BE2C (cell line): ENCODE results near the gene RFX7.

Experiments
- DNase-seq: peaks from one replicate; pipeline ENCODE4 v3.0.0-alpha.2; 2020
- H3K27me3 ChIP-seq: fragments of 250-450 bp; sonication (Bioruptor Pico); 2 replicates; pipeline ENCODE4 v1.5.1; 2020; ENCODE audit warnings: mild to moderate bottlenecking
- H3K36me3 ChIP-seq: fragments of 250-450 bp; sonication (Bioruptor Pico); 2 replicates; pipeline ENCODE4 v1.5.1; 2020; ENCODE audit warnings: mild to moderate bottlenecking
- H3K4me1 ChIP-seq: fragments of 250-450 bp; sonication (Bioruptor Pico); 2 replicates; pipeline ENCODE4 v1.5.1; 2020
- H3K4me3 ChIP-seq: 2 replicates; pipeline ENCODE4 v1.5.1; 2011; ENCODE audit warnings: low read depth, low read length
- H3K9me3 ChIP-seq: fragments of 250-450 bp; sonication (Bioruptor Pico); 2 replicates; pipeline ENCODE4 v1.5.1; 2020
- TF ChIP-seq, protein P1 (sequence below): IDR thresholded peaks from 2 replicates; pipeline ENCODE4 v1.5.1; 2012; ENCODE audit warnings: mild to moderate bottlenecking, low read depth, low read length

RFX7 gene

DNA sequence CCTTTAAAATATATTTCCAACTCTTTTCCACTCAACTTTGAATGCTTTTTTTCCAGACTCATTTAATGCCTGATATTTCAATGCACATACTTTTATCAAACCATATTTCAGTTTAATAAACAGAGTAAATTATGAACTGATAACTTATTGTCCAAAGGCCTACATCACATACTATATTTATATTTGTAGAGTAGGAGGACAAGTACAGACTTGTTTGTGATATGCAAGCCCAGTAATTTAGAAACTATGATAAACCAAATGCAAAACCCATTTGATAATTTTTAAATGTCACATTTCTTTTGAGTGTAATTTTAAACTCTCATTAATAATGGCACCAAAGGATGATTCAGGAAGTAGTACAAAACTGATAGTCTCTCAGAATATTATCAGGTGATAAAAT, 3.3 kb downstream of the RFX7 start:
- peaks cover 7% of the 10 kb centered on the region; the same call in 1 of the 2 replicates for H3K4me1 ChIP-seq
- H3K36me3 ChIP-seq, result peaks cover 9% of the 10 kb centered on the region
- TF ChIP-seq, protein P1, sequence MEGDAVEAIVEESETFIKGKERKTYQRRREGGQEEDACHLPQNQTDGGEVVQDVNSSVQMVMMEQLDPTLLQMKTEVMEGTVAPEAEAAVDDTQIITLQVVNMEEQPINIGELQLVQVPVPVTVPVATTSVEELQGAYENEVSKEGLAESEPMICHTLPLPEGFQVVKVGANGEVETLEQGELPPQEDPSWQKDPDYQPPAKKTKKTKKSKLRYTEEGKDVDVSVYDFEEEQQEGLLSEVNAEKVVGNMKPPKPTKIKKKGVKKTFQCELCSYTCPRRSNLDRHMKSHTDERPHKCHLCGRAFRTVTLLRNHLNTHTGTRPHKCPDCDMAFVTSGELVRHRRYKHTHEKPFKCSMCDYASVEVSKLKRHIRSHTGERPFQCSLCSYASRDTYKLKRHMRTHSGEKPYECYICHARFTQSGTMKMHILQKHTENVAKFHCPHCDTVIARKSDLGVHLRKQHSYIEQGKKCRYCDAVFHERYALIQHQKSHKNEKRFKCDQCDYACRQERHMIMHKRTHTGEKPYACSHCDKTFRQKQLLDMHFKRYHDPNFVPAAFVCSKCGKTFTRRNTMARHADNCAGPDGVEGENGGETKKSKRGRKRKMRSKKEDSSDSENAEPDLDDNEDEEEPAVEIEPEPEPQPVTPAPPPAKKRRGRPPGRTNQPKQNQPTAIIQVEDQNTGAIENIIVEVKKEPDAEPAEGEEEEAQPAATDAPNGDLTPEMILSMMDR, result no peak
- DNase-seq, result no peak
- H3K4me3 ChIP-seq, result no peak overlapping the region
- no peaks in the 10 kb centered on the region for H3K27me3 ChIP-seq
- H3K9me3 ChIP-seq, result no peaks in the 10 kb centered on the region

DNA sequence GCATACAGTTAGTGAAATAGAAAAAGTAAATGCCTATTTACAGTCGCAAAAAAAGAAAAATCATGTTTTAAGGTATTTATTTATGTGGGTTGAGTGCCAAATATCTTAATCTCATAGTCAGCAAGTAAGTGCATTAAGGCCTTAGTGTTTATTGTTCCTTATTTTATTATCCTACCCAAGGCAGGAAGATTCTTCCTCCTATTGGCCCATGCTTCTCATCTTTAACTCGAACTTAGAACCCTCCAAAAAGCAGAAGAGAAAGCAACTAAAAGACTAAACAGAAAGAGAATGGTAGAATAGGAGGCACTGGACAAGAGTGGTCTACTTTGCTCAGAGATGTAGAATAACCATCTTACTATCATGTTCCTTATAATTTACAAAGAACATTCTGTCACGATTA, 7.5 kb downstream of the RFX7 start:
- Histone ChIP-seq H3K4me1 (no peaks in the 10 kb centered on the region; the same call in 1 of the 2 replicates), H3K9me3 (no peaks in the 10 kb centered on the region; the same call in 1 of the 2 replicates), H3K36me3 (peaks cover 23% of the 10 kb centered on the region), H3K27me3 (no peaks in the 10 kb centered on the region), H3K4me3 (no peak overlapping the region)
- TF ChIP-seq, protein P1, result no peak
- no peak for DNase-seq

DNA sequence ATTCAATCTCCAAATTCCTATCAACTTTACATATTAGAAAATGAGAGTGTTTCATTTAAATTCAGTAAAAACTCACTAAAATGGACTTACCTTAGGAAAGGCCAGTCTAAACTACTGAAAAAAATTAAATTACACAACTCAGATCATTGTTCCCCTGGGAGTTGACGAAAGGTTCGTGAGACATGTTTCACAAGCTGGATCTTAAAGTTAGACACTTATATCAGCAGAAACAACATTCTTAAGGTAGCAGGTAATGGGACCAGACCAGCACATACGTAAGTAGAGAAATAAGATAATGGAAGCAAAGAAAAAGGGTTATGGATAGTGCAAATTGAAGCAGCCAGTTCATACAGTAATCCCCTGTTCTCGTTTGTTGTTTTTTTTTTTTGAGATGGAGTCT, 8.9 kb downstream of the RFX7 start:
- Histone ChIP-seq H3K36me3 (peaks cover 30% of the 10 kb centered on the region), H3K27me3 (no peaks in the 10 kb centered on the region), H3K4me1 (no peaks in the 10 kb centered on the region; the same call in 1 of the 2 replicates), H3K4me3 (no peak overlapping the region), H3K9me3 (no peaks in the 10 kb centered on the region; the same call in 1 of the 2 replicates)
- TF ChIP-seq, protein P1, result no peak
- no peak for DNase-seq

DNA sequence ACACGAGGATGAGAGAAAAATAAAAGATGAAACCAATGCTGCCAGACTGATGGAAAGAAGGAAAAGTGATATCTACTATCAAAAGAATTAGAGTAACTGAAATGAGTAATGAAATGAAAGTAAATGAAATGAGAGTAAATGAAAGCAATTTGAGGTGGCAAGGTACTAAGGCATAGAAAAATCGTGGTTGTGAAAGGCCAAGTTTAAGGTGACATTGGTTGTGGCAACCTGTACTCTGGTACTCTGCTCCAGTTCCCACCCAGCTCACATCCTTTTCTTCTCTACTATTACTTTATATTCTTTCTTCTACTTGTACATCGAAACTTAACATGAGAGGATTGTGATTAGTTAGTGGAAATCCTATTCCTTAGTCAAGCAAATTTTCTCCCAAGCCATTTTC, 10.1 kb downstream of the RFX7 start:
- TF ChIP-seq, protein P1, result no peak
- Histone ChIP-seq H3K27me3 (no peaks in the 10 kb centered on the region), H3K36me3 (peaks cover 31% of the 10 kb centered on the region)

DNA sequence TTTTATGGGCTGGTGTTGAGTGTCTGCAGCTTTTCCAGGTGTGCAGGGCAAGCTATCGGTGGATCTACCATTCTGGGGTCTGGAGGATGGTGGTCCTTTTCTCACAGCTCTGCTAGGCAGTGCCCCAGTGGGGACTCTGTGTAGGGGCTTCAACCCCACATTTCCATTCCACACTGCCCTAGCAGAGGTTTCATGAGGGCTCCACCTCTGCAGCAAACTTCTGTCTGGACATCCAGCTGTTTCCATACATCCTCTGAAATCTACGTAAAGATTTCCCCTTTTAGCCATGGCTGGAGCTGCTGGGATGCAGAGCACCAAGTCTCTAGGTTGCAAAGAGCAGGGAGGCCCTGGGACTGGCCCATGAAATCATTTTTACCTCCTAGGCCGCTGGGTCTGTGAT, 11.6 kb downstream of the RFX7 start:
- TF ChIP-seq, protein P1, result no peak
- no peak overlapping the region for H3K4me3 ChIP-seq
- H3K9me3 ChIP-seq, result no peaks in the 10 kb centered on the region; the same call in 1 of the 2 replicates
- no peaks in the 10 kb centered on the region for H3K27me3 ChIP-seq
- H3K4me1 ChIP-seq, result no peaks in the 10 kb centered on the region; the same call in 1 of the 2 replicates
- peaks cover 25% of the 10 kb centered on the region for H3K36me3 ChIP-seq
- DNase-seq, result no peak

More for the DNA sequence above, 10.1 kb downstream of the RFX7 start:
- H3K4me3 ChIP-seq, result no peak overlapping the region
- no peaks in the 10 kb centered on the region; the same call in 1 of the 2 replicates for H3K9me3 ChIP-seq
- DNase-seq, result no peak
- no peaks in the 10 kb centered on the region; the same call in 1 of the 2 replicates for H3K4me1 ChIP-seq

DNA sequence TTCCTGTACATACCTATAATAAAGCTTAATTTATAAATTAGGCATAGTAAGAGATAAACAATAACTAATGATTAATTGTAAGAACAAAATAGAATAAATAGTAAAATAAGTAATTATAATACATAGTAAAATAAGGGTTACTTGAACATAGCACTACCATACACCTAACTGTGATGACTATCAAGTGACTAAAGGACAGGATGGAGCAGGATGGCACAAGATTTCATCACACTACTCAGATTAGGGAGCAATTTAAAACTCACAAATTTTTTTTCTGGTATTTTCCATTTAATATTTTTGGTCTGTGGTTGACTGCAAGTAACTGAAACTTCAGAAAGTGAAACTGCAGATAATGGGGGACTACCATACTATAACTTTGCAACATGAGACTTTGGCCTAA, 14.8 kb downstream of the RFX7 start:
- no peak for DNase-seq
- Histone ChIP-seq H3K36me3 (peaks cover 25% of the 10 kb centered on the region), H3K27me3 (no peaks in the 10 kb centered on the region), H3K4me1 (no peaks in the 10 kb centered on the region), H3K9me3 (no peaks in the 10 kb centered on the region; the same call in 1 of the 2 replicates), H3K4me3 (no peak overlapping the region)
- TF ChIP-seq, protein P1, result no peak
